ENCODE results near the gene ATP2B2.

GRCh38 chr3:10449436-10449835 lies 56.0 kb downstream of the ATP2B2 start:
- no peak for TF ChIP-seq POLR2A (IDR thresholded peaks at IDR 0.05)
- TF ChIP-seq, protein P1, sequence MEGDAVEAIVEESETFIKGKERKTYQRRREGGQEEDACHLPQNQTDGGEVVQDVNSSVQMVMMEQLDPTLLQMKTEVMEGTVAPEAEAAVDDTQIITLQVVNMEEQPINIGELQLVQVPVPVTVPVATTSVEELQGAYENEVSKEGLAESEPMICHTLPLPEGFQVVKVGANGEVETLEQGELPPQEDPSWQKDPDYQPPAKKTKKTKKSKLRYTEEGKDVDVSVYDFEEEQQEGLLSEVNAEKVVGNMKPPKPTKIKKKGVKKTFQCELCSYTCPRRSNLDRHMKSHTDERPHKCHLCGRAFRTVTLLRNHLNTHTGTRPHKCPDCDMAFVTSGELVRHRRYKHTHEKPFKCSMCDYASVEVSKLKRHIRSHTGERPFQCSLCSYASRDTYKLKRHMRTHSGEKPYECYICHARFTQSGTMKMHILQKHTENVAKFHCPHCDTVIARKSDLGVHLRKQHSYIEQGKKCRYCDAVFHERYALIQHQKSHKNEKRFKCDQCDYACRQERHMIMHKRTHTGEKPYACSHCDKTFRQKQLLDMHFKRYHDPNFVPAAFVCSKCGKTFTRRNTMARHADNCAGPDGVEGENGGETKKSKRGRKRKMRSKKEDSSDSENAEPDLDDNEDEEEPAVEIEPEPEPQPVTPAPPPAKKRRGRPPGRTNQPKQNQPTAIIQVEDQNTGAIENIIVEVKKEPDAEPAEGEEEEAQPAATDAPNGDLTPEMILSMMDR (IDR thresholded peaks at IDR 0.05), result no peak

Measured in right lobe of liver (tissue), 4 donors.